SK-N-SH (cell line): ENCODE measurements around the gene KLF7. TPM values are rescaled to one million over a fixed set of nuclear protein-coding genes. Genes with fewer than 3 reads are reported as not detected.
A peak's percentile ranks its signal among the peaks of the same experiment; 100 is the strongest.

ENCODE experiments used
- CTCF ChIA-PET: fragments of 300-600, 350-600 bp; formaldehyde crosslinking; extraction: SDS; loops from one replicate; lab custom pipeline; 2021; lab: Yijun Ruan, JAX
- POLR2A ChIA-PET: fragments of 350-600 bp; sonication (Branson Sonifier 250); formaldehyde crosslinking; extraction: SDS; loops from one replicate; lab custom pipeline; 2020; ENCODE audit warnings: antibody characterized with exemption, inconsistent platforms; lab: Yijun Ruan, JAX
- DNase-seq: peaks from one replicate; pipeline ENCODE4 v3.0.0; 2012
- H2AFZ ChIP-seq: fragments of 200-600 bp; sonication (generic); 2 replicates; pipeline ENCODE4 v1.8.1; 2016; ENCODE audit warnings: antibody characterized with exemption, mild to moderate bottlenecking, low read depth
- H3F3A ChIP-seq: fragments of 200-600 bp; sonication (generic); replicated peaks from 2 replicates; pipeline ENCODE3; 2016; ENCODE audit warnings: antibody characterized with exemption, mild to moderate bottlenecking; ENCODE audit not compliant: insufficient read depth
- H3K27ac ChIP-seq, 2 experiments: fragments of 200-500 bp in 1 of 2; fragments of 200-600 bp in 1 of 2; sonication (Bioruptor generic) in 1 of 2; sonication (generic), shearing (Covaris generic) in 1 of 2; 2 replicates each; pipeline versions ENCODE4 v1.5.1 to v1.6.1; 2014 to 2016; ENCODE audit warnings: low read depth in 2 of 2, inconsistent platforms in 1 of 2, low read length in 1 of 2, mild to moderate bottlenecking in 1 of 2, mixed read lengths in 1 of 2
- H3K27me3 ChIP-seq: fragments of 200-600 bp; sonication (generic), shearing (Covaris generic); 2 replicates; pipeline ENCODE4 v1.6.1; 2016; ENCODE audit warnings: mixed run types; ENCODE audit not compliant: insufficient read depth
- H3K36me3 ChIP-seq, 2 experiments: fragments of 200-500 bp in 1 of 2; fragments of 200-600 bp in 1 of 2; sonication (Bioruptor generic) in 1 of 2; sonication (generic) in 1 of 2; replicated peaks in 1 of 2; 2 replicates each; pipeline versions ENCODE3 to v1.5.1; 2014 to 2016; ENCODE audit warnings: low read length in 1 of 2, mild to moderate bottlenecking in 1 of 2; ENCODE audit not compliant: insufficient read depth in 2 of 2, control insufficient read depth in 1 of 2
- H3K4me1 ChIP-seq, 2 experiments: fragments of 200-500 bp in 1 of 2; fragments of 200-600 bp in 1 of 2; sonication (Bioruptor generic) in 1 of 2; sonication (generic), shearing (Covaris generic) in 1 of 2; 2 replicates each; pipeline versions ENCODE4 v1.5.1 to v1.6.1; 2014 to 2016; ENCODE audit warnings: low read depth in 1 of 2, low read length in 1 of 2, mixed run types in 1 of 2; ENCODE audit not compliant: insufficient read depth in 2 of 2, control insufficient read depth in 1 of 2
- H3K4me2 ChIP-seq: fragments of 200-600 bp; sonication (generic), shearing (Covaris generic); 2 replicates; pipeline ENCODE4 v1.6.1; 2017; ENCODE audit warnings: mixed run types
- H3K4me3 ChIP-seq, 2 experiments: fragments of 200-500 bp in 1 of 2; fragments of 200-600 bp in 1 of 2; sonication (Bioruptor generic) in 1 of 2; sonication (generic), shearing (Covaris generic) in 1 of 2; 2 replicates each; pipeline versions ENCODE4 v1.5.1 to v1.8.1; 2014 to 2016; ENCODE audit warnings: low read depth in 2 of 2, inconsistent platforms in 1 of 2, low read length in 1 of 2, mild to moderate bottlenecking in 1 of 2, mixed read lengths in 1 of 2, moderate library complexity in 1 of 2
- H3K79me2 ChIP-seq: fragments of 200-600 bp; sonication (generic); 2 replicates; pipeline ENCODE4 v1.8.1; 2017; ENCODE audit warnings: mild to moderate bottlenecking; ENCODE audit not compliant: insufficient read depth
- H3K9ac ChIP-seq: fragments of 200-600 bp; sonication (generic); 2 replicates; pipeline ENCODE4 v1.6.1; 2017; ENCODE audit warnings: mixed run types
- H3K9me2 ChIP-seq: fragments of 200-600 bp; sonication (generic); 2 replicates; pipeline ENCODE4 v1.6.1; 2017; ENCODE audit warnings: mixed run types
- H3K9me3 ChIP-seq: fragments of 200-600 bp; sonication (generic); 2 replicates; pipeline ENCODE4 v1.6.1; 2017; ENCODE audit warnings: mixed run types, mild to moderate bottlenecking, moderate library complexity
- H4K20me1 ChIP-seq: fragments of 200-600 bp; sonication (generic); 2 replicates; pipeline ENCODE4 v1.6.1; 2017; ENCODE audit warnings: mild to moderate bottlenecking, mixed run types; ENCODE audit not compliant: insufficient read depth
- CHD2 ChIP-seq: fragments of 150-350 bp; IDR thresholded peaks from 2 replicates; pipeline ENCODE4 v1.6.1; 2018; ENCODE audit warnings: low read length; ENCODE audit not compliant: partially characterized antibody
- CTCF ChIP-seq: fragments of 200-600 bp; sonication (generic); IDR thresholded peaks from 2 replicates; pipeline ENCODE4 v1.6.1; 2017; ENCODE audit warnings: antibody characterized with exemption, mild to moderate bottlenecking, moderate library complexity
- ELF1 ChIP-seq: IDR thresholded peaks from 2 replicates; pipeline ENCODE4 v1.4.0; 2012
- FOSL2 ChIP-seq: IDR thresholded peaks from 2 replicates; pipeline ENCODE4 v1.4.0; 2012; ENCODE audit warnings: low read depth, mild to moderate bottlenecking, moderate library complexity, borderline replicate concordance
- FOXJ3 ChIP-seq: sonication (generic); formaldehyde crosslinking; IDR thresholded peaks from 2 replicates; pipeline ENCODE4 v1.5.1; 2020; ENCODE audit warnings: mild to moderate bottlenecking, missing genetic modification reagents
- FOXM1 ChIP-seq: IDR thresholded peaks from 2 replicates; pipeline ENCODE4 v1.4.0; 2012; ENCODE audit warnings: low read depth, mild to moderate bottlenecking
- GATA2 ChIP-seq: sonication (generic); formaldehyde crosslinking; IDR thresholded peaks from 2 replicates; pipeline ENCODE4 v1.5.0; 2020; ENCODE audit warnings: mild to moderate bottlenecking, missing genetic modification reagents
- IRF3 ChIP-seq: fragments of 150-350 bp; IDR thresholded peaks from 2 replicates; pipeline ENCODE4 v1.6.1; 2016; ENCODE audit warnings: mild to moderate bottlenecking, low read depth, low read length
- MAX ChIP-seq: IDR thresholded peaks from 2 replicates; pipeline ENCODE4 v1.4.0; 2012; ENCODE audit warnings: low read depth
- MXI1 ChIP-seq: IDR thresholded peaks from 2 replicates; pipeline ENCODE4 v1.6.1; 2012; ENCODE audit warnings: mild to moderate bottlenecking, low read depth, low read length, improper control_type of control experiment
- PBX3 ChIP-seq: IDR thresholded peaks from 2 replicates; pipeline ENCODE4; 2012
- RAD21 ChIP-seq: IDR thresholded peaks from 2 replicates; pipeline ENCODE4 v1.6.1; 2012; ENCODE audit warnings: mild to moderate bottlenecking, low read length
- RCOR1 ChIP-seq: fragments of 150-350 bp; IDR thresholded peaks from 2 replicates; pipeline ENCODE4 v1.6.1; 2017; ENCODE audit warnings: antibody characterized with exemption, low read length
- RXRA ChIP-seq: IDR thresholded peaks from 2 replicates; pipeline ENCODE4 v1.4.0; 2012; ENCODE audit warnings: low read depth, mild to moderate bottlenecking, borderline replicate concordance
- TAF1 ChIP-seq: IDR thresholded peaks from 2 replicates; pipeline ENCODE4 v1.6.1; 2012; ENCODE audit warnings: low read depth, mild to moderate bottlenecking, low read length, moderate library complexity, borderline replicate concordance
- TCF12 ChIP-seq: IDR thresholded peaks from 2 replicates; pipeline ENCODE4 v1.4.0; 2012
- USF1 ChIP-seq: IDR thresholded peaks from 2 replicates; pipeline ENCODE4 v1.4.0; 2012; ENCODE audit warnings: low read depth, borderline replicate concordance
- WGBS: methylation state at CpG from one replicate; pipeline ENCODE4 v1.1.6; 2017; ENCODE audit warnings: low lambda C conversion rate; 5-methylcytosine and 5-hydroxymethylcytosine counted together
- polyA plus RNA-seq, 3 experiments: library from polyadenylated mRNA; depleted of rRNA; stranded (reverse); fragments of >200 nt; gene quantifications; 2 replicates each; pipeline ENCODE4 v1.2.3, GENCODE V29; 2012

KLF7 gene
- polyA plus RNA-seq, 1 of the 3 experiments (the other 2 are of a cell fraction) = 7.5 TPM

- POLR2A ChIA-PET = interaction anchor here (0.5 to 1.7 kb wide), 3 partner anchors 11 to 42 kb away, joined by 3 to 4 read pairs (median 4); partner anchors contain the start of gene KLF7
These were observed 41.9 kb downstream of the KLF7 start for GRCh38 chr2:207123776-207124391.

More at GRCh38 chr2:207123776-207124391, 41.9 kb downstream of the KLF7 start:
- peak overlapping the region in 1 of 2 experiments; percentile 86; a peak in 3 of 4 replicates for H3K27ac ChIP-seq
- H3K36me3 ChIP-seq = peaks cover 22 to 54% of the 10 kb centered on the region in 2 experiments
- TF ChIP-seq TAF1 (no peak), CHD2 (no peak), MXI1 (no peak), GATA2 (CRISPR knock-in tag) (no peak), CTCF (no peak), PBX3 (no peak), USF1 (no peak), FOXM1 (no peak), RCOR1 (no peak), RAD21 (no peak), ELF1 (no peak), FOSL2 (no peak), TCF12 (no peak), RXRA (no peak), FOXJ3 (no peak), MAX (no peak), IRF3 (no peak)
- H2AFZ ChIP-seq = no peak overlapping the region
- no peaks in the 10 kb centered on the region for H3K9me3 ChIP-seq
- H3K27me3 ChIP-seq = no peaks in the 10 kb centered on the region
- H3K4me3 ChIP-seq = no peak overlapping the region
- CTCF ChIA-PET = interaction anchor here (1.4 to 1.5 kb wide), 2 partner anchors 10 to 17 kb away, joined by 3 to 4 read pairs; no protein-coding TSS in a partner anchor
- no peak overlapping the region; the same call in 1 of the 2 replicates for H3K4me2 ChIP-seq
- H3K79me2 ChIP-seq = peaks cover 99% of the 10 kb centered on the region
- WGBS = 93% methylated on average over 24 of the region's 31 CpGs
- no peak for DNase-seq
- H3K9ac ChIP-seq = no peak overlapping the region
- H4K20me1 ChIP-seq = peaks cover 100% of the 10 kb centered on the region
- H3K9me2 ChIP-seq = no peaks in the 10 kb centered on the region
- H3F3A ChIP-seq = peaks cover 38% of the 10 kb centered on the region
- H3K4me1 ChIP-seq = peaks cover 39 to 42% of the 10 kb centered on the region in 2 experiments
